Measurements from ENCODE around the gene RGS3.

Gene RGS3

DNA sequence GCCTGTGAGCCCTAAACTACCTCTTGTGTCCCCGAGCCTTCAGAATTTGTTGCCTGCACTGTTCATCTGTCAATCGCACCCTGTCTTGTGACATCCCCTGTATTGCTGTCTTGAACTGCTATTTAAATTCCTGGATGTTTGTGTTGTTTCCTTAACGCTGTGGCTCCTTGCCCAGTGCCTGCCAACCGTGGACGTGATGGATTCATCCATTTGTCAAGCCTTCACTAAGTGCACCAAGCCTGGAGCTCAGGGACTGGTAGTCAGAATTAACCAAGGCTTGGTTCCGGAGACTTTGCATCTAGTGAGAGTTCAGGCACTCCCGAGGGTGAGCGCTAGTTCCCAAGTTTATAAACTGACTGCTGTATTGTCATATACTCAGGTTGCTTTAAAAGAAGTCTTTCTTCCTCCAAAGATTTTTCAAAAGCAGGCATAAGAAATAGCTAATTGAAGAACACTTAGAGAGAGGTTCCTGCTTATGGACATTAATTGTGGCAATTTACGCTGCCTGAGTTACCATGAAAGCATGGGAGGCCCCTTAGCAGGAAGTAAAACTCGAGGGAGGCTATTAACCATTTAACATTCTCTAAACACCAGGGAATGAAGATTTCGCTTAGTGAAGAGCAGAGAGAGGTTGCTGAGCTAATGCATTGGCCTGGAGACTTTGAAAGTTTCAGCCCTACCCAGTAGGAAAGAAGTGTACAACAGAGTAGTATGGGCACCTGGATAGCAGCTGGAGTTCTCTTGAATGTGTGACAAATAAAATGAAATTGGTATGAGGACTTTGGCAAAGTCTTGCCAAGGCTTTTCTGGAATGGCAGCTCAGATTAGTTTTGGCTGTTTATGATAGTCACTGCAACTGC, 29.0 kb downstream of the RGS3 start:
- peak; percentile 16 for DNase-seq

DNA sequence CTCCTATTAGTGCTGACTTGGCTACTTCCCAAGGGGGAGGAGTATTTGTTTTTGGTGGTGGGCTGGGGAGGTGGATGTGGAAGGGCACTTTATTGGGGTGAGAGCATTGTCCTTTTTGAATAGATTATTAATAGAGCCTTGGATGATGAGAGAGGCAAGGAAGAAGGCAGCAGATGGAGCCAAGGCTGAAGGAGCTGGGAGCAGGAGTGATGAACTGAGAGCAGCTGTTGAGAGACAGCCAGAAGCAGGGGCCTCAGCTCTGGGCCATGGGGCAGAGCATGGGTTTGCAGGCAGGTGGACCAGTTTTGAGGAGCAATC, 29.6 kb downstream of the RGS3 start:
- DNase-seq: no peak

- no peak for DNase-seq
Observed at GRCh38 chr9:113495526-113495925, 32.0 kb downstream of the RGS3 start.

DNA sequence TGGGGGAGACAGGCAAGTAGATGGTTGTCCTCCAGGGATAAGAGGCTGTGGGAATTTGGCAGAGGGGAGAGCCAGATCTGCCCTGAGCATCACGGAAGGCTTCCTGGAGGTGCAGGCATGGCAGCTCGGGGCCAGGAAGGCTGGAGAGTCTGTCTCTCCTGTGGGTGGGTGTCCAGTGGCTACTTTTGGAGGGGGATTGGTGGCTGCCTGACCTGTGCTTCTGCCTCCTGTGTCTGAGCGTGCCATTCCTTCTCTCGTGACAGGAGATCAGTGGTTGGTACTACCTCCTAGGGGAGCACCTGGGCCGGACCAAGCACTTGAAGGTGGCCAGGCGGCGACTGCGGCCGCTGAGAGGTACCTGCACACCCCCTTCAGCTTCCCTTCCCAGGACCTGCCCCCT, 33.5 kb downstream of the RGS3 start:
- DNase-seq: peak; percentile 51

GRCh38 chr9:113499153-113499875, 35.8 kb downstream of the RGS3 start:
- peak; percentile 33 for DNase-seq

DNA sequence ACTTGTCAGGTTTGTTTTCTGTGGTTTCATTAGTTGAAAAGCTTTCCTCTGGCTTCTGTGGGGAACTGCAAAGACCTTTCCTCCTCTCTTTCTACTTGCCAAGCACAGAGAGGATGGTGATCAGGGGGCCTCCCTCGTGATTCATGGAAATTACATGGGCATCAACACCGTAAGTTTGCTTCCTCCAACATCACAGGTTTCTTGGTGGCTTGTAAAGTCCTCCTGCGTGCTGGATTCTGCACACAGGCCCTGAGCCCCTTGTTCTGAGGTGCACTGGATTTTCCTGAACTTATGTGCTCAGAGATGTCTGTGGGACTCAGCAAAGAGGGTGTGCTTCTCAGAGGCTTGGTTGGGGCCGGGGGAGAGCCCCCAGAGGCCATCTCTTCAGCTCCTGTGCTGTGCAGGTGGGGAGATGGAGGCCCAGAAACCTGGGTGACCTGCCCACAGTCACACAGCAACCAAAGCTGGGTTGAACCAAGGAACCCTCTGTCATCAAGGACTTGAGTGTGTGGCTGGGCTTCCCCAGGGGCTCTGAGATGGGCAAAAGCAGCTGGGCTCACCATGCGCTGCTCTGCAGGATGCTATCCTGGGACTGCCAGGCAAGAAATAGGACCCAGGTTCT, 36.5 kb downstream of the RGS3 start:
- peak; percentile 45 for DNase-seq

DNA sequence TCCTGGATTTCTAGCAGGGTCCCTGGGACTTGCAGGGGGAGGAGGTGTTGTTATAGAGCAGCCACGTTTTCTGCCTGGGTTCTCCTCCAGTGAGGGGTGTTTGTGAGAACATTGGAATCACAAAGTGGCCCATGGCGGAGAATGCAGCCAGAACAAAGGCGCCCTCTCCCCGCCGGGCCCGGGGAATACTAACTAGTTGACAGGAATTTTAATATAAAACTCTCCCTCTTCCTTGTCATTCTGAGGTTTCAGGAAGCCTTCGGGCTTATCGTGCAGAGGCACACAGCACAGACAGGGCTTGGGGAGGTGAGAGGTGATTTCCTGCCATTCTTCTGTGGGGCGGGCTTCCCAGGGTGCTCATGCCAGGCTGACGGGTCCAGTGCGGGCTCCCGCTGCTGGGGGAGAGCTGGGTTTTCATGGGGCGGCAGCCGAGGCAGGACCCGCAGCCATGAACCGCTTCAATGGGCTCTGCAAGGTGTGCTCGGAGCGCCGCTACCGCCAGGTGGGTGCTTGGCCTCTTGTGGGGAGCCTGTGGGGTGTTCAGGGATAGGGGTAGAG, 37.7 kb downstream of the RGS3 start:
- peak; percentile 34 for DNase-seq

DNA sequence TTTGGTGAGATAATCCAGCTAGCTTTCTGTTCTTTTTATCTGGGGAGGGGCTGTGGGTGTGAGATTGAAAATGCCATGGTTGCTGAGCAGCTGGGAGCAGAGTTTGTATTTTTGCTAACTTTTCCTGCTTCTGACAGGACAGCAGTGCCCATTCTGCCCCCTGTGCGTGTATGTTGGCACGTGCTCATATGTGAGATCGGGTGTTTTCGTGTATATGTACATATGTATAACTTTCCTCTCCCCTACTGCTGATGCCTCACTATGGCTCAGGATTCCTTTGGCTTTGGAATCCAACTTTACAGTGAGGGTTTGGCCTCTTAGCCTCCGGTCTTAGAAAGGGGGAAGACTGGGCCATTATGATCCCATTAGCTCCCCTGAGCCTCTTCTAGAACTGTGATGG, 38.3 kb downstream of the RGS3 start:
- no peak for DNase-seq

- peak; percentile 28 for DNase-seq
Observed at GRCh38 chr9:113502427-113503034, 39.0 kb downstream of the RGS3 start.

DNA sequence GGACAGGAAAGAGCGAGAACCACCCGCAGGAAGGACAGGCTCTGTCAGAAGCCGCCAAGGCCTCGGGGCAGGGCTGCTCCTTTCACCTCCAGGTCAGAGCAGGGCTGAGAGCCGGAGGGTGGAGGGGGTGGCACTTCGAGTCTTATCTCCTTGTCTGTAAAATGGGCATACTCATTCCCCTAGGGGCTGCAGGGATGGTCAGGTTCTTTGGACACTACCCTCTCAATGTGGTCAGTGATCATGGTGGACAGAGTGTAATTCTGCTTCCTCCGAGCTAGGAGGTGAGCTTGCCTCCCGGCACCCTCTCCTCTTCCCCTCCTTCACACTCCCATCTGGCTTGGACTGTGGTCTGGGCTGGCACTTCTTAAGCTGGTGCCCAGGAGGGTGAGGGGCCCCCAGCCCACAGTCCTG, 39.6 kb downstream of the RGS3 start:
- DNase-seq: peak; percentile 53

DNA sequence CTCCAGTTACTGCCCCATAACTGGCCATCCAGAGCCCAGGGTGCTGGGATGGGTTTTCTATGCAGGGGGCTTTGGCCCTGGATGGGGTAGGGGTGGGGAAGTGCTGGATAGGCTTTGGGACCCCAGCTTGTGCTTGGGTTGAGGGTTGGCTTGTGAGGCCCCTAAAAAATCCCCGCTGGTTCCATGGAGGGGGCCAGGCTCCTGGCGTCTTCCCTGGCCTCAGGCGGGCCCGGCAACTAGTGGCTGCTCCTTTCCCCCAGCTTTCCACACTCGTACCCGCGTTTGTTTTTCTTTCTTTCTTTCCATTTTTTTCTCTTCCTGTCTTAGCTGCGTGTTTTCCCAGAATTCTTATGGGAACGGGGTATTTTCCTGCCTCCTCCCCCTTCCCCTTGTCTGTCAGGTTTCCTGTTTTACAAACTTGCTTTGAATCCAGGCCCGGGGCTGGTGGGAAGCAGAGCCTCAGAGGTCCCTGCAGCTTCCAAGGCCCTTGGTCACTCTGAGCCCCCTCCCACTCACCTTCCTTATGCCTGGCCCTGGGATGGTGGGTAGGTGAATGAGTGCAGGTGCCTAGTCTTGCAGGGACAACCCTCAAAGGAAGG, 40.2 kb downstream of the RGS3 start:
- DNase-seq: peak; percentile 36

GRCh38 chr9:113504725-113505590, 41.4 kb downstream of the RGS3 start:
- DNase-seq: no peak

DNA sequence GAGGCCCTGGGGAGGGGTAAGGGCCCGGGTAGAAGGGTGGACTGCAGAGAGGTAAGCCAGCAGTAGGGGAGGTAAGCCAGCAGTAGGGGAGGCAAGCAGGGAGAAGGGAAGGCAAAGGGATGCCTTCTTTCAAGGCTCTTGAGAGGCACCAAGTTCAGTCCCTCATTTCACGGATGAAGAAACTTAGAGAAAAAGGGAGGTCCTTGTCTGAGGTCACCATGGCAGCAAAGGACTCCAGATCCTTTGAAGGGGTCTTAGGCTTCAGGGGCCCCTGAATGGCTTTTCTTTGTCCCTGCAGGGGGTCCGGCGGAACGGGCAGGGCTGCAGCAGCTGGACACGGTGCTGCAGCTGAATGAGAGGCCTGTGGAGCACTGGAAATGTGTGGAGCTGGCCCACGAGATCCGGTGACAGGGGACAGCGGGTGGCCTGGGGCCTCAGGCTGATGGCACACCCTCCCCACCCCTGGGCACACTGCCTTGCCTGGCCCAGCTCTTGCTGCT, 42.6 kb downstream of the RGS3 start:
- no peak for DNase-seq

DNA sequence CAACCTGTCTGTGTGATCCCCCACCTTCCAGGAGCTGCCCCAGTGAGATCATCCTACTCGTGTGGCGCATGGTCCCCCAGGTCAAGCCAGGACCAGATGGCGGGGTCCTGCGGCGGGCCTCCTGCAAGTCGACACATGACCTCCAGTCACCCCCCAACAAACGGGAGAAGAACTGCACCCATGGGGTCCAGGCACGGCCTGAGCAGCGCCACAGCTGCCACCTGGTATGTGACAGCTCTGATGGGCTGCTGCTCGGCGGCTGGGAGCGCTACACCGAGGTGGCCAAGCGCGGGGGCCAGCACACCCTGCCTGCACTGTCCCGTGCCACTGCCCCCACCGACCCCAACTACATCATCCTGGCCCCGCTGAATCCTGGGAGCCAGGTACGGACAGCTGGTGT, 43.7 kb downstream of the RGS3 start:
- DNase-seq: peak; percentile 58

DNA sequence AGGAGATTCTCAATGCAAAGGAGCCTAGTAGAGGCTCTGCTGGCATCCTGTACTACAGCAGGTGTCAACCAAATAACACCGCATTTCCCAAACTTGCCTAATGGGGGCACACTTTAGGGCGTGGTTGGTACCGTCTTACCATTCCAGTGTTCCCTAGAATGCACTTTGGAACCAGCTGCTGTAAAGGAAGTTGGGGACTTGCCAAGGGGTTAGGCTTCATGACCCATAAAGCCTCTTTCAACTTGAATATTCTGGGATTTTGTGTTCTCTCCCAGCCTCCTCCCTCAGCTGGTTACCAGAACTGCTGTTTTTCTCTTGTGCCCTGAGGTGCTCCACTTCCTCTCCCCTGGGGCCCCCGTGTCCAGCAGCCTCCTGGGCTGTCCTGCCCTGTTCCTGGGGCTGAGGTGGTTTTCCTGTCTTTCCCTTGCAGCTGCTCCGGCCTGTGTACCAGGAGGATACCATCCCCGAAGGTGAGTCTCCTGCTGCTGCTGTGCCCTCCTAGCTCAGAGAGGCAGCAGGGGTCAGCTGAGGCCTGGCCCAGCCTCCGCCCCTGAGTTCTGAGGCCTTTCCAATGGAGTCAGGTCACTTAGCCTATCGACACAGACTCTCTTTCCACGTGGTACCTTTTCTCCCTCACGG, 44.7 kb downstream of the RGS3 start:
- DNase-seq: peak; percentile 62

DNA sequence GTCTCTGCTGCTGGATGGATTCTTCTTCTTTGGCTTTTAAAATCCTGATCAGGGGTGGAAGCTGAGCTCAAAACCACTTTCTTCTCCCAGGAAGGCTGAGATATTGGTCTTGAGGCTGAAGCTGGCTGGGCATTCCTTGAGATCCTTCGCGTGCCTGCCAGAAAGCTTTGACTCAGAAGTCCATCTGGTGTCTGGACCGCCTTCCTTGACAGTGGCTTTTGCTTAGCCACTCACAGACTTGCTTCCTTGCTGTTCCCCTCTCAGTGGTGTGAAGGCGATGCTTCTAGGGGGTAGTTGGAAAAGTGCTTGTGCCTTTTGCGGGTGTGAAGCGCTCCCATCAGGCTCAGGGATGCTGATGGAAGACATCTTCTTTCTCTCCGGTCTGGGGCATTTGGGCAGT, 45.9 kb downstream of the RGS3 start:
- DNase-seq: peak; percentile 52

GRCh38 chr9:113511047-113511521, 47.6 kb downstream of the RGS3 start:
- DNase-seq: no peak

DNA sequence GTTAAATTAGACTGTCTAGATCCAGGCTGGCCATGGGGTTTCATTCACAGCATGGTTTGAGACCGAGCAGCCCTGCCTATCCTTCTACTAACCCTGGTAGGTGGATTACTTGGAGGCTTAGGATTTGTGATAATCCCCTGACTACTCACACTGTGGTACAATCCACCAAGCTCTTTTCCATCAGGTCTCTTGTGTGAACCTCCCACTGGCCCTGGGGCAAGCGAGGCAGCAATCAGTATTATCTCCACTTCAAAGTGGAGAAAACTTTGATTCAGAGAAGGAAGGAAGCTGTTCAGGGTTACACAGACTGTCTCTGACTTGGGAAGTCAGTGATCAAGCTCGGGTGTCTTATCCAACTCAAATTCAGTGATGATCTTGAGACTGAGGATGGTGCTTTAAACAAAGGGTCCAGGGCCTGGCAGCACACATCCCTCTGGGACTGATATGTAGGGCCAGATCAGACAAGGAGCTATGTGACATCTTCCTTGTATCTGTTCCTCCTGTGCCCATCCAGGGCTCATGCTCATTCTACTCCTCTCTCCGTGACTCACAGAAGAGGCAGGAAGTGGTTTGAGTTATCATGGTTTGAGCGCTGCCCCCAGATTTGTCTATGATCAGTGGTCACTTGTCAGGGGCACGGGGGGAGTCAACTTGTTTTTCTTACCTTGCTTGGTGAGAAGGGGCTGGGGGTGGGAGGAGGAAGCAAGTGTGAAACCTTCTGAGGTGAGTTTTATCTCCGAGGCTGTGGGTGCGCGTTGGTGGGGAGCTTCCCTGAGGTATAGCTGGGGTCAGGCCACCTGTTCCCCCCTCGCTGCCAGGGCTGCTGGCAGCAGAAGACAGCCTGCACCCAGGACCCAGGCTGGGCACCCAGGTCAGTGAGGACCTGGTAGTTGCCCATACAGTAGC, 48.6 kb downstream of the RGS3 start:
- peak; percentile 90 for DNase-seq

- no peak for DNase-seq
Observed at GRCh38 chr9:113513111-113513510, 49.6 kb downstream of the RGS3 start.

DNA sequence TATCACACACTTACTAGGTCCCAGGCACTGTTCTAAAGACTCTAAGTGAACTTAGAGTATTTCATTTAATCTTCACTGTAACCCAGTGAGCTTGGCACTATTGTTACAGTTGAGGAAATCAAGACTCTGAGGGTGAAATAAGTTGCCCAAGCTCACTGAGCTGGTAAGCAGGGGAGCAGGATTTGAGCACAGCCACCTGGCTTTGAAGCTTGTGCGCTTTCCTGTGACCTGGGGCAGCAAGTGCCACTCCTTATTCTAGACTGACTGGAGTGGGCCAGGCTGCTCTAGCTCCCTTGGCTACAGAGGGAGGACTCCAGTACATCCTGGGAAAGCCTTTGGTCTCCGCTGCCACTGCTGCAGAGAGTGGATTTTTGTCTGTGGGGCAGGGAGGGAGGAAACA, 50.0 kb downstream of the RGS3 start:
- no peak for DNase-seq

All from activated effector memory CD4-positive, alpha-beta T cell treated with anti-CD3 and anti-CD28 coated beads, Interleukin-2, amount 50 U/mL, for 16 hours (primary cell).